Natural killer cell (primary cell): Measurements from ENCODE around the gene R3HDM4. TPM values are rescaled to one million over a fixed set of nuclear protein-coding genes. Genes with fewer than 3 reads are reported as not detected.
"Not testable (repeated sequence)": the region's sequence is repeated elsewhere in the genome, so short reads cannot be mapped to it uniquely, and the experiment has no call there.

Experiments used
- ATAC-seq, 3 donors: fragments of 150-1000 bp in 2 of 3; fragments of 200-7000 bp in 1 of 3; cut with Tn5 transposase; 1 replicate in 1 of 3; 2 replicates in 2 of 3; pipeline ENCODE4 v1.10.0; 2021; ENCODE audit warnings: mild to moderate bottlenecking in 2 of 3, moderate library complexity in 2 of 3
- DNase-seq, 2 donors: peaks; one replicate each; pipeline versions ENCODE4 v3.0.0 to v3.0.0-alpha.2; 2013 to 2021; ENCODE audit warnings: mixed read lengths in 1 of 2
- H3K27ac ChIP-seq: one replicate; pipeline ENCODE4 v1.5.1; 2013; ENCODE audit warnings: mild to moderate bottlenecking, low read length
- H3K27me3 ChIP-seq: one replicate; pipeline ENCODE4 v1.6.1; 2013; ENCODE audit warnings: low read length; ENCODE audit not compliant: control insufficient read depth, insufficient read depth
- H3K36me3 ChIP-seq: one replicate; pipeline ENCODE4 v1.6.1; 2013; ENCODE audit warnings: low read length; ENCODE audit not compliant: control insufficient read depth, insufficient read depth
- H3K4me1 ChIP-seq: one replicate; pipeline ENCODE4 v1.6.1; 2013; ENCODE audit warnings: low read length; ENCODE audit not compliant: control insufficient read depth, insufficient read depth
- H3K4me3 ChIP-seq: one replicate; pipeline ENCODE4 v1.5.1; 2013; ENCODE audit warnings: low read length
- H3K9me3 ChIP-seq: one replicate; pipeline ENCODE4 v1.6.1; 2013; ENCODE audit warnings: low read length; ENCODE audit not compliant: control insufficient read depth, insufficient read depth
- H3K27ac Mint-ChIP-seq, 2 donors: one replicate each; pipeline ENCODE4 v1.8.0; 2022; ENCODE audit warnings: mild to moderate bottlenecking in 2 of 2, mixed read lengths in 2 of 2, moderate library complexity in 1 of 2
- H3K27me3 Mint-ChIP-seq, 2 donors: one replicate each; pipeline ENCODE4 v1.8.0; 2022; ENCODE audit warnings: low read depth in 2 of 2, mixed read lengths in 2 of 2
- H3K36me3 Mint-ChIP-seq: one replicate; pipeline ENCODE4 v1.8.0; 2022; ENCODE audit warnings: mixed read lengths
- H3K4me1 Mint-ChIP-seq, 2 donors: one replicate each; pipeline ENCODE4 v1.8.0; 2022; ENCODE audit warnings: mixed read lengths in 2 of 2
- H3K4me3 Mint-ChIP-seq: one replicate; pipeline ENCODE4 v1.8.0; 2022; ENCODE audit warnings: mild to moderate bottlenecking, moderate library complexity, mixed read lengths
- H3K9me3 Mint-ChIP-seq, 2 donors: one replicate each; pipeline ENCODE4 v1.8.0; 2022; ENCODE audit warnings: mixed read lengths in 2 of 2
- WGBS: methylation state at CpG from one replicate; pipeline ENCODE4 v1.1.7; 2013; ENCODE audit warnings: missing lambda C conversion rate; ENCODE audit not compliant: insufficient coverage; 5-methylcytosine and 5-hydroxymethylcytosine counted together
- intact Hi-C: fragments of 100-400 bp; cut with micrococcal nuclease; formaldehyde crosslinking; loops from one replicate; pipeline ENCODE4 v1.14.2; 2022
- total RNA-seq, 4 donors: library from RNA; stranded (reverse); fragments of 120-200 nt in 1 of 4; gene quantifications; one replicate each; pipeline versions ENCODE4 v1.2.3 to v1.2.4, GENCODE V29; 2013 to 2022
- TF ChIP-seq, protein P1 (sequence below): fragments of 200-600 bp; IDR thresholded peaks from one replicate; pipeline ENCODE4 v1.8.0; 2022; ENCODE audit warnings: antibody characterized with exemption

R3HDM4 gene
- total RNA-seq, 3 donors from 2014 or later (not counting 1 experiment from before 2014, with no cell fraction given) = 88.7 to 106 (median 97.8) TPM

DNA sequence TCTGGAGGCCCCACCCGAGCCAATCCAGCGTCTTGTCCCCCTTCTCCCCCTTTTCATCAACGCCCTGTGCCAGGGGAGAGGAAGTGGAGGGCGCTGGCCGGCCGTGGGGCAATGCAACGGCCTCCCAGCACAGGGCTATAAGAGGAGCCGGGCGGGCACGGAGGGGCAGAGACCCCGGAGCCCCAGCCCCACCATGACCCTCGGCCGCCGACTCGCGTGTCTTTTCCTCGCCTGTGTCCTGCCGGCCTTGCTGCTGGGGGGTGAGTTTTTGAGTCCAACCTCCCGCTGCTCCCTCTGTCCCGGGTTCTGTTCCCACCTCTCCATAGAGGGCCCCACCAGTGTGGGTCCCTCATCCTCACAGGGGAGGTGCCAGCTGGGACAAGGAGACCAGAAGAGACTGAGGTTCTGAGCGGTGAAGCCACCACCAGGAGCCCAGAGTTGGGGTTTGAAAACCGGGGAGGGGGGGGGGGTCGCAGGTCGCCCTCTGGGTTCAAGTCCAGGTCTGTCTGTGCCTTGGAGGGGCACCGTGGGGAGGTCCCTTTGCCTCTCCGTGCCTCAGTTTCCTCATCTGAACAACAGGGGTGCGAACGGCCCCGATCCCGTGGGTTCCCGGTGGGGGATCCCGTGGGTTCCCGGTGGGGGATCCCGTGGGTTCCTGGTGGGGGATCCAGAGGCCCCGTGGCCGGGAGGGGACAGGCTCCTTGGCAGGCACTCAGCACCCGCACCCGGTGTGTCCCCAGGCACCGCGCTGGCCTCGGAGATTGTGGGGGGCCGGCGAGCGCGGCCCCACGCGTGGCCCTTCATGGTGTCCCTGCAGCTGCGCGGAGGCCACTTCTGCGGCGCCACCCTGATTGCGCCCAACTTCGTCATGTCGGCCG lies 60.6 kb downstream of the R3HDM4 start, which contains the start of gene ELANE:
Gene ELANE, plus strand, starts transcription at position 168 of the 878 bp plus-strand sequence. Its CDS starts 26 bp downstream, at position 194.
- Mint-ChIP-seq H3K4me1 (no peaks in the 10 kb centered on the region), H3K9me3 (no peaks in the 10 kb centered on the region), H3K27me3 (peaks cover 0 to 6% of the 10 kb centered on the region in 2 donors), H3K36me3 (no peaks in the 10 kb centered on the region), H3K4me3 (no peak within 1 kb of the TSS), H3K27ac (no peak within 1 kb of the TSS)
- H3K36me3 ChIP-seq = no peaks in the 10 kb centered on the region
- no peak for DNase-seq
- TF ChIP-seq, protein P1, sequence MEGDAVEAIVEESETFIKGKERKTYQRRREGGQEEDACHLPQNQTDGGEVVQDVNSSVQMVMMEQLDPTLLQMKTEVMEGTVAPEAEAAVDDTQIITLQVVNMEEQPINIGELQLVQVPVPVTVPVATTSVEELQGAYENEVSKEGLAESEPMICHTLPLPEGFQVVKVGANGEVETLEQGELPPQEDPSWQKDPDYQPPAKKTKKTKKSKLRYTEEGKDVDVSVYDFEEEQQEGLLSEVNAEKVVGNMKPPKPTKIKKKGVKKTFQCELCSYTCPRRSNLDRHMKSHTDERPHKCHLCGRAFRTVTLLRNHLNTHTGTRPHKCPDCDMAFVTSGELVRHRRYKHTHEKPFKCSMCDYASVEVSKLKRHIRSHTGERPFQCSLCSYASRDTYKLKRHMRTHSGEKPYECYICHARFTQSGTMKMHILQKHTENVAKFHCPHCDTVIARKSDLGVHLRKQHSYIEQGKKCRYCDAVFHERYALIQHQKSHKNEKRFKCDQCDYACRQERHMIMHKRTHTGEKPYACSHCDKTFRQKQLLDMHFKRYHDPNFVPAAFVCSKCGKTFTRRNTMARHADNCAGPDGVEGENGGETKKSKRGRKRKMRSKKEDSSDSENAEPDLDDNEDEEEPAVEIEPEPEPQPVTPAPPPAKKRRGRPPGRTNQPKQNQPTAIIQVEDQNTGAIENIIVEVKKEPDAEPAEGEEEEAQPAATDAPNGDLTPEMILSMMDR = no peak
- no peaks in the 10 kb centered on the region for H3K9me3 ChIP-seq
- H3K27ac ChIP-seq = no peak within 1 kb of the TSS
- H3K27me3 ChIP-seq = peaks cover 4% of the 10 kb centered on the region
- H3K4me3 ChIP-seq = no peak within 1 kb of the TSS
- 64% methylated on average over 52 of the region's 55 CpGs for WGBS
- intact Hi-C loops = no loop called here
- no peak for ATAC-seq
- H3K4me1 ChIP-seq = no peaks in the 10 kb centered on the region

DNA sequence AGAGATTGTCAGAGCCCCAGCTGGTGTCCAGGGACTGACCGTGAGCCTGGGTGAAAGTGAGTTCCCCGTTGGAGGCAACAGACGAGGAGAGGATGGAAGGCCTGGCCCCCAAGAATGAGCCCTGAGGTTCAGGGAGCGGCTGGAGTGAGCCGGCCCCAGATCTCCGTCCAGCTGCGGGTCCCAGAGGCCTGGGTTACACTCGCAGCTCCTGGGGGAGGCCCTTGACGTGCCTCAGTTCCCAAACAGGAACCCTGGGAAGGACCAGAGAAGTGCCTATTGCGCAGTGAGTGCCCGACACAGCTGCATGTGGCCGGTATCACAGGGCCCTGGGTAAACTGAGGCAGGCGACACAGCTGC lies 62.1 kb downstream of the R3HDM4 start:
- Mint-ChIP-seq H3K9me3 (no peaks in the 10 kb centered on the region), H3K4me3 (no peak overlapping the region), H3K27me3 (peaks cover under 1 to 9% of the 10 kb centered on the region in 2 donors), H3K36me3 (no peaks in the 10 kb centered on the region), H3K4me1 (no peaks in the 10 kb centered on the region), H3K27ac (no peak overlapping the region)
- 68% methylated on average over 13 of the region's 13 CpGs for WGBS
- Histone ChIP-seq H3K36me3 (no peaks in the 10 kb centered on the region), H3K27me3 (peaks cover 6% of the 10 kb centered on the region), H3K4me1 (no peaks in the 10 kb centered on the region), H3K4me3 (no peak overlapping the region), H3K27ac (no peak overlapping the region), H3K9me3 (no peaks in the 10 kb centered on the region)
- TF ChIP-seq, protein P1 = no peak
- ATAC-seq (no peak), DNase-seq (no peak)
- intact Hi-C loops = no loop called here

DNA sequence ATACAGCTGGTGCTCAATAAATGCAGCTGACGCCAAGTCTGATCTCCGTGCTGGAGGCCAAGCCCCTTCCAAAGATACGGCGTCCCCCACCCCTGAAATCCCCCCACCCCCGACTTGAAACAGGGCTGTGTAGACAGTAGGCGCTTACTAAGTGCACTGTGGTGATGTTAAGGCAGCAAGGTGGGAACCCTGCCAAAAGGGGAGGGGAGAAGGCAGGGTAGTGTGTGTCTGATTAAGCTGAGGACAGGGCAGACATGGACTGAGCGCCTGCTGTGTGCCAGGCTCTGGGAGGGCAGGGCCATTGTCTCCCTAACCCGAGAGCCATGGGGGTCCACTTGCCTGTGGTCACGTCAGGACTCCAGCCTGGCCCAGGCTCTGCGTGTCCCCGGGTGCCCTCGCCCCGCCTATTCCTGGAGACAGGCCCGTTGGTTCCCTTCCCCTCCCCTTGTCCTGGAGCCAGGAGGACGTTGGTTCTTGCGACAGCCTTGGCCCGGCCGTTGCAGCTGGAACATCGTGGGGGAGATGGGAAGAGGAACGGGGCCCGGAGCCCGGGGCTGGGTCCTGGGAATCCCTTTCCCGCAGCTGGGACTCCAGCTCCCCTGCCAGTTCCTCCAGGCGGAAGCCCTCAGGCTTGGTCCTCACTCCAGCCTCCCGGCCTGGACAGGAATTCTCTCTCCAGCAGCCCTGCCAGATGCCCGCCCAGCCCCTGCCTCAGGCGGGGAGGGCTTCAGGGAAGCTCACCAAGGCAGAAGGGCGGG lies 62.6 kb downstream of the R3HDM4 start:
- Histone ChIP-seq H3K36me3 (no peaks in the 10 kb centered on the region), H3K4me3 (no peak overlapping the region), H3K4me1 (no peaks in the 10 kb centered on the region), H3K9me3 (no peaks in the 10 kb centered on the region), H3K27me3 (peaks cover 10% of the 10 kb centered on the region), H3K27ac (no peak overlapping the region)
- Mint-ChIP-seq H3K27me3 (peaks cover 6 to 14% of the 10 kb centered on the region in 2 donors), H3K36me3 (no peaks in the 10 kb centered on the region), H3K9me3 (no peaks in the 10 kb centered on the region), H3K4me3 (no peak overlapping the region), H3K27ac (no peak overlapping the region), H3K4me1 (no peaks in the 10 kb centered on the region)
- ATAC-seq = no peak
- 30% methylated on average over 27 of the region's 28 CpGs for WGBS
- DNase-seq = no peak
- TF ChIP-seq, protein P1 = no peak
- intact Hi-C loops = no loop called here

DNA sequence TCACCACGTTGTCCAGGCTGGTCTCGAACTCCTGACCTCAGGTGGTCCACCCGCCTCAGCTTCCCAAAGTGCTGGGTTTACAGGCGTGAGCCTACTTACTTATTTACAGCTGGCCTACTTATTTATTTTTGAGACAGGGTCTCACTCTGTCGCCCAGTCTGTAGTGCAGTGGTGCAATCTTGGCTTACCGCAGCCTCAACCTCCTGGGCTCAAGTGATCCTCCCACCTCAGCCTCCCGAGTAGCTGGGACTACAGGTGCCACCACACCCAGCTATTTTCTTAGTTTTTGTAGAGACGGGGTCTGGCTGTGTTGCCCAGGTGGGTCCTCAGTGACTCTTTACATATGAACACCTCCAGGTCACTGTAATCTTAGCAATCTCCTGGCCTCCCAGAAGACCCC lies 63.8 kb downstream of the R3HDM4 start:
- H3K36me3 Mint-ChIP-seq, ATAC-seq, H3K9me3 ChIP-seq, H3K4me3 ChIP-seq, DNase-seq, H3K27ac ChIP-seq, H3K36me3 ChIP-seq, H3K4me1 ChIP-seq, H3K27ac Mint-ChIP-seq, H3K4me3 Mint-ChIP-seq, H3K9me3 Mint-ChIP-seq, intact Hi-C loops, H3K4me1 Mint-ChIP-seq: not testable (repeated sequence)
- peaks cover 14% of the 10 kb centered on the region for H3K27me3 ChIP-seq
- 84% methylated on average over 8 of the region's 8 CpGs for WGBS
- H3K27me3 Mint-ChIP-seq = peaks cover 6 to 19% of the 10 kb centered on the region in 2 donors
